ENCODE measurements around the gene USP26. TPM values are rescaled to one million over a fixed set of nuclear protein-coding genes. Genes with fewer than 3 reads are reported as not detected.

Gene USP26
- total and polyA plus RNA-seq, 2 donors (not counting 3 experiments of a cell fraction or from before 2014, with no cell fraction given), result not detected

DNA sequence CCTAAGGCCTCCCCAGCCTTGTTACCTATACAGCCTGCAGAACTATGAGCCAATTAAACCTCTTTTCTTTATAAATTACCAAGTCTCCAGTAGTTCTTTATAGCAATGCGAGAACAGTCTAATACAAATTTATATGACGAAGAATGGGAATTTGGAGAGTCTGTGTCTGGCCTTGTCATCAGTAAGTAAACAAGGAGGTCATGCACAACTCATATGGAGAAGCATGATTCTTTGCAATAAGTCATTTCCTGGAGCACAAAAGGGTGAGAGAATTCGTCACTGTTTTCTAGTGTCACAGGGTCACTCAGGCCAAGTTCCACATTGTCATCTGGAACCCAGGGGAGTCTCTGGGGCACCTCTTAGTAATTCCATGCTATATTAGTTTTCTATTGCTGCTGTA, 89.5 kb downstream of the USP26 start:
- FAIRE-seq, result no peak
- intact Hi-C loops (cut with micrococcal nuclease), result loop anchor here (10.0 kb wide), 1 partner anchor 167 kb away; no protein-coding TSS in a partner anchor
- H3K36me3 ChIP-seq (ENCODE audit: control insufficient read depth in 2 of 2, extremely low read depth in 1 of 2, insufficient read depth in 2 of 2, low read length in 2 of 2), result no peaks in the 10 kb centered on the region
- H2AFZ ChIP-seq (ENCODE audit: low read depth, low read length), result no peak overlapping the region
- dilution Hi-C loops (cut with MboI; ENCODE audit: extremely low pct_ligation_motif_present, low sequenced_read_pairs), result no loop called here
- ChIA-PET CTCF (no interaction called here), POLR2A (no interaction called here)
- H3K27me3 ChIP-seq (ENCODE audit: control insufficient read depth in 2 of 2, insufficient read depth in 2 of 2, low read length in 2 of 2), result no peaks in the 10 kb centered on the region
- H3K4me2 ChIP-seq (ENCODE audit: insufficient read depth, low read length), result no peak overlapping the region
- no peaks in the 10 kb centered on the region for H3K4me1 ChIP-seq (ENCODE audit: control insufficient read depth, extremely low read depth, insufficient read depth, low read length)
- H3K9ac ChIP-seq (replicated peaks; ENCODE audit: extremely low read depth, insufficient read depth, low read length), result no peak overlapping the region
- no peaks in the 10 kb centered on the region for H4K20me1 ChIP-seq (replicated peaks; ENCODE audit: control insufficient read depth, extremely low read depth, insufficient read depth, low read length)
- no peak overlapping the region for H3K4me3 ChIP-seq (replicated peaks in 1 of 3; ENCODE audit: insufficient read depth in 1 of 3, low read depth in 1 of 3, low read length in 3 of 3)
- TF ChIP-seq, protein P1, sequence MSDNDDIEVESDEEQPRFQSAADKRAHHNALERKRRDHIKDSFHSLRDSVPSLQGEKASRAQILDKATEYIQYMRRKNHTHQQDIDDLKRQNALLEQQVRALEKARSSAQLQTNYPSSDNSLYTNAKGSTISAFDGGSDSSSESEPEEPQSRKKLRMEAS (IDR thresholded peaks at IDR 0.05; ENCODE audit: insufficient read depth, insufficient read length), result no peak
- TF ChIP-seq MYC (IDR thresholded peaks at IDR 0.05; ENCODE audit: low read depth, low read length), result no peak
- TF ChIP-seq POLR2AphosphoS5 (IDR thresholded peaks at IDR 0.05; ENCODE audit: insufficient read depth, low read depth, low read length), result no peak
- no peak for TF ChIP-seq JUN (IDR thresholded peaks at IDR 0.05; ENCODE audit: borderline replicate concordance, insufficient read depth, insufficient read length, low read depth)
- TF ChIP-seq, protein P2, sequence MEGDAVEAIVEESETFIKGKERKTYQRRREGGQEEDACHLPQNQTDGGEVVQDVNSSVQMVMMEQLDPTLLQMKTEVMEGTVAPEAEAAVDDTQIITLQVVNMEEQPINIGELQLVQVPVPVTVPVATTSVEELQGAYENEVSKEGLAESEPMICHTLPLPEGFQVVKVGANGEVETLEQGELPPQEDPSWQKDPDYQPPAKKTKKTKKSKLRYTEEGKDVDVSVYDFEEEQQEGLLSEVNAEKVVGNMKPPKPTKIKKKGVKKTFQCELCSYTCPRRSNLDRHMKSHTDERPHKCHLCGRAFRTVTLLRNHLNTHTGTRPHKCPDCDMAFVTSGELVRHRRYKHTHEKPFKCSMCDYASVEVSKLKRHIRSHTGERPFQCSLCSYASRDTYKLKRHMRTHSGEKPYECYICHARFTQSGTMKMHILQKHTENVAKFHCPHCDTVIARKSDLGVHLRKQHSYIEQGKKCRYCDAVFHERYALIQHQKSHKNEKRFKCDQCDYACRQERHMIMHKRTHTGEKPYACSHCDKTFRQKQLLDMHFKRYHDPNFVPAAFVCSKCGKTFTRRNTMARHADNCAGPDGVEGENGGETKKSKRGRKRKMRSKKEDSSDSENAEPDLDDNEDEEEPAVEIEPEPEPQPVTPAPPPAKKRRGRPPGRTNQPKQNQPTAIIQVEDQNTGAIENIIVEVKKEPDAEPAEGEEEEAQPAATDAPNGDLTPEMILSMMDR (IDR thresholded peaks at IDR 0.05; ENCODE audit: extremely low read depth in 1 of 2, insufficient read depth in 1 of 2, low read depth in 1 of 2, low read length in 2 of 2), result no peak
- no peak for TF ChIP-seq GATA2 (IDR thresholded peaks at IDR 0.05; ENCODE audit: insufficient read depth, insufficient read length, low read depth, low read length)
- no peak for TF ChIP-seq FOS (IDR thresholded peaks at IDR 0.05; ENCODE audit: borderline replicate concordance, insufficient read depth, low read length)
- H3K79me2 ChIP-seq (ENCODE audit: control insufficient read depth, insufficient read depth, low read length), result no peaks in the 10 kb centered on the region
- BruUV-seq (replicated peaks), result no TSS peak
- no peaks in the 10 kb centered on the region for H3K9me3 ChIP-seq (replicated peaks; ENCODE audit: control insufficient read depth, insufficient read depth, low read length)
- no peak for DNase-seq (ENCODE audit: low read depth, low spot score)
- no peak overlapping the region for H3K27ac ChIP-seq (ENCODE audit: insufficient read depth, low read depth, low read length)
- H3K9me1 ChIP-seq (replicated peaks; ENCODE audit: control insufficient read depth, extremely low read depth, insufficient read depth, low read length), result no peaks in the 10 kb centered on the region
